Neuron (in vitro differentiated cells): ENCODE measurements around the gene PLK2.

Source experiments
- H2AFZ ChIP-seq: one replicate; pipeline ENCODE4 v1.6.1; 2013; ENCODE audit warnings: low read depth, mild to moderate bottlenecking, inconsistent platforms, low read length, moderate library complexity
- H3K27me3 ChIP-seq: one replicate; pipeline ENCODE4 v1.6.1; 2013; ENCODE audit warnings: low read length; ENCODE audit not compliant: insufficient read depth
- H3K36me3 ChIP-seq: one replicate; pipeline ENCODE4 v1.6.1; 2013; ENCODE audit warnings: low read length; ENCODE audit not compliant: insufficient read depth
- H3K4me1 ChIP-seq: one replicate; pipeline ENCODE4 v1.6.1; 2013; ENCODE audit warnings: low read length; ENCODE audit not compliant: insufficient read depth
- H3K4me3 ChIP-seq: 2 replicates; pipeline ENCODE4 v1.5.1; 2013; ENCODE audit warnings: mild to moderate bottlenecking, low read length, moderate library complexity
- H3K9me3 ChIP-seq: one replicate; pipeline ENCODE4 v1.6.1; 2013; ENCODE audit warnings: low read length

The PLK2 gene

DNA sequence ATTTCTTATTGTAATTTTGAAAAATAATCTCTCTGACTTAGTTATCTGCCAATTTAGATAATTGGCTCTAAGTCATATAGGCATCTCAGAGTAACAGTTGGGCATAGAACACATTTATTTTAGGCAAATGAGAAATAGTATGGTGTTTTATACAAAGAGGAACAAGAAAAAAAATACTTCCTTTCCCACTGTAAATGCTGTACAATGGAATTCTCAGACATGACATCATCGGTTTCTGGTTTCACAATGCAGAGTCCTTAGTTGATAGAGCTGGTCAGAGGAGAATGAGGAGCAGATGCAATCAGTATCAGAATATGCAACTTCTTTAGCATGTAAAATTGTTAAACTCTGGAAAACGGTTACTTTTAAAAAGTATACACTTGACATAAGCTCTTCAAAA lies 49.4 kb downstream of the PLK2 start:
- Histone ChIP-seq H3K9me3 (no peaks in the 10 kb centered on the region), H3K4me3 (no peak overlapping the region), H3K27me3 (no peaks in the 10 kb centered on the region), H2AFZ (no peak overlapping the region), H3K4me1 (peaks cover 2% of the 10 kb centered on the region), H3K36me3 (no peaks in the 10 kb centered on the region)

- no peaks in the 10 kb centered on the region for H3K9me3 ChIP-seq
- H2AFZ ChIP-seq, result no peak overlapping the region
- no peaks in the 10 kb centered on the region for H3K36me3 ChIP-seq
- H3K27me3 ChIP-seq, result no peaks in the 10 kb centered on the region
- peaks cover 2% of the 10 kb centered on the region for H3K4me1 ChIP-seq
- H3K4me3 ChIP-seq, result no peak overlapping the region
Observed at GRCh38 chr5:58407042-58407719, 52.7 kb downstream of the PLK2 start.

GRCh38 chr5:58406394-58406793 lies 53.5 kb downstream of the PLK2 start:
- H3K4me1 ChIP-seq, result peaks cover 2% of the 10 kb centered on the region
- H3K27me3 ChIP-seq, result no peaks in the 10 kb centered on the region
- H3K9me3 ChIP-seq, result no peaks in the 10 kb centered on the region
- H2AFZ ChIP-seq, result no peak overlapping the region
- no peak overlapping the region for H3K4me3 ChIP-seq
- no peaks in the 10 kb centered on the region for H3K36me3 ChIP-seq

DNA sequence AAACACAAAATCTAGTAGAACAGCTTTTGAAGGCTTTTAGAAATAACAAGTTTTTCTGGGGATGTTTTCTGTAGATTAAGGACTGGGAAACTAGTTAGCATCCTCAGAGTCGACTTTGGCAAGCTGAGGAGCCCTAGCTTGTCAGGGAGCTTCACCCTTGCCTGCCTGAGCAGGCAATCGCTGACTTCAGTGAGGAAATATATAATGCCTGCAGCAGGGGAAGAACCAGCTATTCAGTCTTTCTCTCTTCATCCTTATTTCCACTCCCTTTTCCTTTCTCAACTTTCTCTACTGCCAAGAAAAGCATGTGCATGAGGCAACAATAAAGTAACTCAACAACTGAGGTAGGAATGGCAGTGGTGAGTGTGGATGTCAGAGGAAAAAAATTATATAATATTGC lies 54.7 kb downstream of the PLK2 start:
- Histone ChIP-seq H3K27me3 (no peaks in the 10 kb centered on the region), H3K36me3 (no peaks in the 10 kb centered on the region), H3K9me3 (no peaks in the 10 kb centered on the region), H3K4me3 (no peak overlapping the region), H2AFZ (no peak overlapping the region), H3K4me1 (no peaks in the 10 kb centered on the region)

DNA sequence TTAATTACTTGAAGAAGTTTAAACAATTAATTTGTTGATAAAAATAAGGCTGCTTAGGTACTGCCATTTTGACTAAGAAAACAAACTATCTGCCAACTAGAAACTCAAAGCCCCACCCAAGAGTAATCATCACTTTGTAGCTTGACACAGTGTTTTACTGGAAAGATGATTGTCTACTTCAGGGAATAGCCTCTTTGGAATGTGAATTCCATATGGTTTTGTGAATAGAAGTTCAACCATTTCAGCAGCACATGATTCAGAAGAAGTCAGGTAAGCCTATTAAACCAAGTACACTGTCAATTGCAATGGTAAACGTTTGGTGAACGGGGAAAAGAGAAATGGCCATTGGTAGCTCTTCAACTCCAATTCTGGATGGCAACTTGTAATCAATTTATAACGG lies 55.2 kb downstream of the PLK2 start:
- no peak overlapping the region for H2AFZ ChIP-seq
- no peaks in the 10 kb centered on the region for H3K4me1 ChIP-seq
- no peaks in the 10 kb centered on the region for H3K36me3 ChIP-seq
- H3K27me3 ChIP-seq, result no peaks in the 10 kb centered on the region
- no peak overlapping the region for H3K4me3 ChIP-seq
- H3K9me3 ChIP-seq, result no peaks in the 10 kb centered on the region
